GM12864 (cell line): ENCODE data around the gene SHPK.

ENCODE experiments used
- DNase-seq: peaks from one replicate; pipeline ENCODE4 v3.0.0-alpha.2; 2011; ENCODE audit warnings: low read depth
- H3K4me3 ChIP-seq: 2 replicates; pipeline ENCODE4 v1.5.1; 2011; ENCODE audit warnings: mild to moderate bottlenecking, low read depth, low read length, control low read depth
- CTCF ChIP-seq: IDR thresholded peaks from 2 replicates; pipeline ENCODE4 v1.5.1; 2011; ENCODE audit warnings: low read depth, mild to moderate bottlenecking, moderate library complexity, low read length, control low read depth, inconsistent platforms; ENCODE audit errors: missing control alignments

SHPK gene

GRCh38 chr17:3669085-3669347 lies 33.0 kb upstream of the SHPK start:
- H3K4me3 ChIP-seq: peak overlapping the region; percentile 89
- DNase-seq: no peak
- TF ChIP-seq CTCF: no peak

GRCh38 chr17:3668279-3669084 lies 32.4 kb upstream of the SHPK start, which contains the start of the genes EMC6 and TAX1BP3:
TSS of gene EMC6 (plus strand) at chr17:3668812. CDS start at chr17:3669147, 335 bp downstream.
TSS of gene TAX1BP3 (minus strand) at chr17:3668578. CDS start at chr17:3668526, 52 bp downstream.
- H3K4me3 ChIP-seq: peak within 1 kb of the TSS; percentile 89
- no peak for TF ChIP-seq CTCF
- DNase-seq: peak; percentile 81

GRCh38 chr17:3667366-3668278 lies 31.6 kb upstream of the SHPK start:
- H3K4me3 ChIP-seq: peak overlapping the region; percentile 89
- no peak for TF ChIP-seq CTCF
- DNase-seq: no peak

GRCh38 chr17:3666516-3666915 lies 30.5 kb upstream of the SHPK start:
- no peak for TF ChIP-seq CTCF
- H3K4me3 ChIP-seq: no peak overlapping the region
- no peak for DNase-seq

- H3K4me3 ChIP-seq: no peak overlapping the region
Measured at GRCh38 chr17:3665834-3666233, 29.8 kb upstream of the SHPK start.

More at GRCh38 chr17:3665834-3666233, 29.8 kb upstream of the SHPK start:
- no peak for TF ChIP-seq CTCF
- no peak for DNase-seq
